GDM1 (cell line): ENCODE measurements around the gene NME3.
A peak's percentile ranks its signal among the peaks of the same experiment; 100 is the strongest.

Experiments
- DNase-seq: peaks from one replicate; lab custom pipeline; 2025; lab: John Stamatoyannopoulos, UW

Gene NME3

GRCh38 chr16:1780677-1781072 is 9.3 kb upstream of the NME3 start:
- no peak for DNase-seq

GRCh38 chr16:1779741-1780676 is 8.7 kb upstream of the NME3 start:
- no peak for DNase-seq

- DNase-seq: no peak
Measured at GRCh38 chr16:1779234-1779701, 7.9 kb upstream of the NME3 start.

GRCh38 chr16:1778200-1779179 is 7.1 kb upstream of the NME3 start:
- no peak for DNase-seq

- no peak for DNase-seq
Measured at GRCh38 chr16:1777375-1778199, 6.2 kb upstream of the NME3 start.

GRCh38 chr16:1776991-1777374 is 5.6 kb upstream of the NME3 start:
- DNase-seq: no peak

- DNase-seq: no peak
Measured at GRCh38 chr16:1776672-1776955, 5.3 kb upstream of the NME3 start.

GRCh38 chr16:1775846-1776671 is 4.7 kb upstream of the NME3 start:
- no peak for DNase-seq

GRCh38 chr16:1775006-1775845 is 3.9 kb upstream of the NME3 start:
- DNase-seq: no peak

GRCh38 chr16:1774448-1774780 is 3.1 kb upstream of the NME3 start:
- DNase-seq: no peak

- DNase-seq: no peak
Measured at GRCh38 chr16:1773703-1774447, 2.5 kb upstream of the NME3 start.

GRCh38 chr16:1772908-1773702 is 1.8 kb upstream of the NME3 start, which contains the start of gene MRPS34:
Gene MRPS34, minus strand, starts transcription at chr16:1773134. Its CDS starts 15 bp downstream, at chr16:1773119.
- peak; percentile 66 for DNase-seq

GRCh38 chr16:1772362-1772907 is 1.1 kb upstream of the NME3 start, which contains the start of gene EME2:
Gene EME2, plus strand, starts transcription at chr16:1772810. Its CDS starts 418 bp downstream, at chr16:1773228.
- no peak for DNase-seq

GRCh38 chr16:1771864-1772361 is 570 bp upstream of the NME3 start:
- DNase-seq: no peak

GRCh38 chr16:1770328-1771187 is 785 bp downstream of the NME3 start:
- DNase-seq: no peak

- DNase-seq: no peak
Measured at GRCh38 chr16:1769402-1770300, 1.7 kb downstream of the NME3 start.
